ENCODE measurements around the gene ALDH8A1.

The ALDH8A1 gene

DNA sequence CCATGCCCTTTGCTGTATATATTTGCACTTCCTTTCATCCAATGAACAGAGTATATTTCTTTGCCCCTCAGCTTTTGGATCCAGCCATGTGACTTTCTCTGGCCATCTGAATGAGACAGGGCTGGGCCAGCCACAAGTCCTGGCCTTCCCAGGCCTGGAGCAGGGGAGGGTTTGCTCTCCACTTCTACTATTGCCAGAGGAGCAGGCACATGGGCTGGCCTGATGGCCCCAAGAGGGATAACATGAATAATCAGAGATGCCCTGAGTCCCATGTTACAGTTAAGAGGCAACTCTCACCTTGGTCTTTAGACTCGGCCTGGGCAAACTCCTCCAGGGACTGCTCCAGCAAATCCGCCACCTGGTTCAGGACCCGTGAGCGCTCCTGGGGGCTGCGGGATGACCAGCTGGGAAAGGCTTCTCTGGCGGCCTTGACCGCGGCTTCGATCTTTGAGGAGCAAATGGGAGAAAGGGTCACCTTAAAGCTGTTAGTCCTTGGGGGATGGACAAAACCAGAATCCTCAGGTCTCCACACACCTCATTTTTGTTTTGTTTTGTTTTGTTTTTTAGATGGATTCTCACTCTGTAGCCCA lies 6.3 kb downstream of the ALDH8A1 start:
- H3K4me3 ChIP-seq (ENCODE audit: low read depth, low read length), result no peak overlapping the region
- TF ChIP-seq, protein P1, sequence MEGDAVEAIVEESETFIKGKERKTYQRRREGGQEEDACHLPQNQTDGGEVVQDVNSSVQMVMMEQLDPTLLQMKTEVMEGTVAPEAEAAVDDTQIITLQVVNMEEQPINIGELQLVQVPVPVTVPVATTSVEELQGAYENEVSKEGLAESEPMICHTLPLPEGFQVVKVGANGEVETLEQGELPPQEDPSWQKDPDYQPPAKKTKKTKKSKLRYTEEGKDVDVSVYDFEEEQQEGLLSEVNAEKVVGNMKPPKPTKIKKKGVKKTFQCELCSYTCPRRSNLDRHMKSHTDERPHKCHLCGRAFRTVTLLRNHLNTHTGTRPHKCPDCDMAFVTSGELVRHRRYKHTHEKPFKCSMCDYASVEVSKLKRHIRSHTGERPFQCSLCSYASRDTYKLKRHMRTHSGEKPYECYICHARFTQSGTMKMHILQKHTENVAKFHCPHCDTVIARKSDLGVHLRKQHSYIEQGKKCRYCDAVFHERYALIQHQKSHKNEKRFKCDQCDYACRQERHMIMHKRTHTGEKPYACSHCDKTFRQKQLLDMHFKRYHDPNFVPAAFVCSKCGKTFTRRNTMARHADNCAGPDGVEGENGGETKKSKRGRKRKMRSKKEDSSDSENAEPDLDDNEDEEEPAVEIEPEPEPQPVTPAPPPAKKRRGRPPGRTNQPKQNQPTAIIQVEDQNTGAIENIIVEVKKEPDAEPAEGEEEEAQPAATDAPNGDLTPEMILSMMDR (IDR thresholded peaks at IDR 0.05; ENCODE audit: low read depth, low read length, missing control alignments), result no peak
- DNase-seq (ENCODE audit: low read depth), result no peak

DNA sequence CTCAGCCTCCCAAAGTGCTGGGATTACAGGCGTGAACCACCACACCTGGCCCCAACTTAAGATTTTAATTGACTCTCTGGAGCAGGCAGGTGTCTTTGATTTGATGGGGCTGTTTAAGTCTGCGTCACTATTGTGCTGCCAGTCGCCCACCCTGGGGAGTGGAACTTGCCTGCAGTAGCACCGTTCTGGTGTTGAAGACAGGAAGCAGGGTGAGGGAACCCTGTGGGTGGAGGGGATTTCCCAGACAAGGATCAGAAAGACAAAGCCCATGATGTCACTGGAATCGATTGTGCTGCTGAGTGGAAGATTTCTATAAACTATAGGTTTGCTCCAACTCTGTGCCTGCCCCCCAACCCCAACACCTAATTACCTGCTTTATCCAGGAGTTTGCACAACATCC lies 11.0 kb downstream of the ALDH8A1 start:
- peak; percentile 25 for DNase-seq (ENCODE audit: low read depth)
- TF ChIP-seq, protein P1 (IDR thresholded peaks at IDR 0.05; ENCODE audit: low read depth, low read length, missing control alignments), result no peak

DNA sequence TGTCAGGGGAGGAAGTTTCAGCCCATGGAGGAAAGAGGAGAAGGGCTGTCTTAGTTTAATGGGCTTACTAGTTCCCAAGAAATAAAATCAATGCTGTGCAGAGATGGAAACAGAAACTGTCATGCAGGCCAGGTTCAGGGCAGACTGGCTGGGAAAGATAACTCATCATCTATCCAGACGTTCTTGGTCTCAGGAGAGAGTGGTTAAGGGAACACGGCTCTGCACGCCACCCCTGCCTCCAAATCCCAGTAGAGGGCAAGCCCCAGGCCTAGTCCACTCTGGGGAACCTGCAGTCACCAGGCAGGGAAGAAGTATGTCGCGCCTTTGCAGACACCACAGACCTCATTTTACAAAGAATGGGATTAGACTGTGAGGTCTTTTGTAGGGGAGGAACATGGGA lies 12.5 kb downstream of the ALDH8A1 start:
- TF ChIP-seq, protein P1 (IDR thresholded peaks at IDR 0.05; ENCODE audit: low read depth, low read length, missing control alignments), result no peak
- DNase-seq (ENCODE audit: low read depth), result no peak
- no peak overlapping the region for H3K4me3 ChIP-seq (ENCODE audit: low read depth, low read length)

More for the DNA sequence above, 11.0 kb downstream of the ALDH8A1 start:
- H3K4me3 ChIP-seq (ENCODE audit: low read depth, low read length), result no peak overlapping the region

DNA sequence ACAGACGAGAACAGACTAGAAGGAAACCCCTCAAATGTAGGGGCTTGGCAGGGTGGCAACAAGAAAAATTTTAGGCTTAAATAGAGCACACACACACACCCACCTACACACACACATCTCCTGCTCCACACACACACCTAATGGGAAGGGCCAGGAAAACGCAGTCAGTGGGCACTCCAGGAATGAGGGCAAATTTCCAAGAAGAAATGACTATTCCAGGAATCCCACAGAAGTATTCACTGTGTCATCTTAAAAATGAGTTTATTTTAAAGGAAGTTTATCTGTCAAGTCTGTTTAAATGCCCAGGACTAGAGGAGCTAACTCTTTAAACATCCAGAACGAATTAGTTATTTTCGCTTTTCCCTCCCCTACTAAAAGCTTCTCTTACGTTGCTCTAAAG lies 13.0 kb downstream of the ALDH8A1 start:
- DNase-seq (ENCODE audit: low read depth), result no peak
- TF ChIP-seq, protein P1 (IDR thresholded peaks at IDR 0.05; ENCODE audit: low read depth, low read length, missing control alignments), result no peak
- no peak overlapping the region for H3K4me3 ChIP-seq (ENCODE audit: low read depth, low read length)

DNA sequence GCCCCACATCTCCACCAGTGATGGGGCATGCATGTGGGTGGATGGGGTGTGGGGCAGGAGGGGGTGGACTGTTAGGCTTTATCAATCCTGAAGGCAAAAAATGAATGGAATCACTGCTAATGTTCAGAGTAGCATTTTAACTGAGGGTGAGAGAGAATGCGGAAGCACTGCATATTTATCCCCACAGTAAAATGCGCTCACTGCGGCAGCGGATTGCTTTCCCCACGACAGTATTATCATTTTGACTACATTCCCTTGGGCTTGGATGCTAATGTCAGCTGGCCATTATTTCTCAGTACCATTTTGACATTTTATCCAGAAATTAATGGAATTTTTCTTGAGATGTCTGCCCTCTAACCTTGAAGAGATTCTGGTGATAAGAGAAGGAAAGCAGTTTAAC lies 13.4 kb downstream of the ALDH8A1 start:
- TF ChIP-seq, protein P1 (IDR thresholded peaks at IDR 0.05; ENCODE audit: low read depth, low read length, missing control alignments), result no peak
- H3K4me3 ChIP-seq (ENCODE audit: low read depth, low read length), result no peak overlapping the region
- no peak for DNase-seq (ENCODE audit: low read depth)

DNA sequence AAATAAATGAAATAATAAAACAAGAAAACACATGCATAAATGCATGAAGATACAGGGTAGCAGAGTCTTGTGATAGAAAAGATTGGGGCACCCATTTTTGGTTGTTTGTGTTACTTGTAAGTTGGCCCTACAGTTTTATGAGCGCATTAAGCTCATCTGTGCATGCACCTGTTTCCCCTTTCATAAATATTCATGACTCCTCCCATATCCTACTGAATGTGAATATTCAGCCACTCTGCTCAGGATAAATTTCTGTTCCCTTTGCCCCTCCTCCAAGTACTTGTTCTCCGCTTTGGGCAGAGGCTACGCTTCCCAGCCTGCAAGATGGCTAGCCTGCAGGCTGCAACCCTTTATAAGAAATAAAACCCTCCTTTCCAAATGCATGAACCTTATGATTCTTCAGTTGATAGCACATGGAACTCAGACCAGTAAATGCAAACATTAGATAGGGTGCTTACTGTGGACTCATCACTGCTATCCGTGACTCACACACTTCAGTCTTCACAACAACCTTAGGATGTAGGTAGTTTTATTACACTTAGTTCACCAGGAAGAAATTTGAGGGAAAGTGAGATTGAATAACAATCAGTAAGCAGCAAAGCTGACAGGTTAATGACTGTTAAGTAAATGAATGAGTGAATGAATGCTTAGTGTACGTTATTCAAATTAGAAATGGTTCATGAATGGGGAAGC lies 15.0 kb downstream of the ALDH8A1 start:
- no peak overlapping the region for H3K4me3 ChIP-seq (ENCODE audit: low read depth, low read length)
- DNase-seq (ENCODE audit: low read depth), result no peak
- TF ChIP-seq, protein P1 (IDR thresholded peaks at IDR 0.05; ENCODE audit: low read depth, low read length, missing control alignments), result no peak

Data from GM12864 (cell line).